HG02981 (cell line): Measurements from ENCODE around the gene APPBP2.
"Not testable (repeated sequence)": the region's sequence is repeated elsewhere in the genome, so short reads cannot be mapped to it uniquely, and the experiment has no call there.

ENCODE experiments used
- ATAC-seq: cut with Tn5 transposase; IDR thresholded peaks from one replicate; pipeline ENCODE4 v1.9.1; 2021; ENCODE audit warnings: mild to moderate bottlenecking, moderate library complexity; ENCODE audit not compliant: unreplicated experiment

The APPBP2 gene

GRCh38 chr17:60506312-60506711, 19.7 kb downstream of the APPBP2 start:
- no peak for ATAC-seq

GRCh38 chr17:60502145-60502544, 23.9 kb downstream of the APPBP2 start:
- no peak for ATAC-seq

- no peak for ATAC-seq
These were observed 24.5 kb downstream of the APPBP2 start for GRCh38 chr17:60501589-60501988.

- ATAC-seq = no peak
These were observed 30.0 kb downstream of the APPBP2 start for GRCh38 chr17:60496041-60496440.

GRCh38 chr17:60495260-60495659, 30.8 kb downstream of the APPBP2 start:
- ATAC-seq = no peak

- ATAC-seq = no peak
These were observed 32.2 kb downstream of the APPBP2 start for GRCh38 chr17:60493847-60494321.

- no peak for ATAC-seq
These were observed 34.3 kb downstream of the APPBP2 start for GRCh38 chr17:60491771-60492170.

GRCh38 chr17:60490594-60490993, 35.4 kb downstream of the APPBP2 start:
- ATAC-seq = not testable (repeated sequence)

- ATAC-seq = no peak
These were observed 44.4 kb downstream of the APPBP2 start for GRCh38 chr17:60481604-60482003.

- no peak for ATAC-seq
These were observed 52.3 kb downstream of the APPBP2 start for GRCh38 chr17:60473788-60474187.

GRCh38 chr17:60472449-60472848, 53.6 kb downstream of the APPBP2 start:
- no peak for ATAC-seq

- ATAC-seq = no peak
These were observed 54.6 kb downstream of the APPBP2 start for GRCh38 chr17:60471451-60471850.

GRCh38 chr17:60468371-60468770, 57.7 kb downstream of the APPBP2 start:
- no peak for ATAC-seq

- no peak for ATAC-seq
These were observed 61.7 kb downstream of the APPBP2 start for GRCh38 chr17:60464343-60464742.

- no peak for ATAC-seq
These were observed 62.7 kb downstream of the APPBP2 start for GRCh38 chr17:60463157-60463835.

GRCh38 chr17:60461584-60461983, 64.5 kb downstream of the APPBP2 start:
- ATAC-seq = no peak

GRCh38 chr17:60457148-60457547, 68.9 kb downstream of the APPBP2 start:
- no peak for ATAC-seq

- no peak for ATAC-seq
These were observed 70.7 kb downstream of the APPBP2 start for GRCh38 chr17:60455378-60455777.

GRCh38 chr17:60451965-60452364, 74.1 kb downstream of the APPBP2 start:
- ATAC-seq = no peak

GRCh38 chr17:60451071-60451470, 75.0 kb downstream of the APPBP2 start:
- no peak for ATAC-seq

GRCh38 chr17:60447375-60447774, 78.7 kb downstream of the APPBP2 start:
- ATAC-seq = no peak

- no peak for ATAC-seq
These were observed 80.9 kb downstream of the APPBP2 start for GRCh38 chr17:60445144-60445543.

- ATAC-seq = no peak
These were observed 82.3 kb downstream of the APPBP2 start for GRCh38 chr17:60443713-60444112.
